ENCODE data around the gene MAN1A1. TPM values are rescaled to one million over a fixed set of nuclear protein-coding genes. Genes with fewer than 3 reads are reported as not detected.
A peak's percentile ranks its signal among the peaks of the same experiment; 100 is the strongest.

Gene MAN1A1
- polyA plus RNA-seq, 2 of the 4 experiments (the other 2 are of a cell fraction) = 0.05 TPM; not detected in 1

DNA sequence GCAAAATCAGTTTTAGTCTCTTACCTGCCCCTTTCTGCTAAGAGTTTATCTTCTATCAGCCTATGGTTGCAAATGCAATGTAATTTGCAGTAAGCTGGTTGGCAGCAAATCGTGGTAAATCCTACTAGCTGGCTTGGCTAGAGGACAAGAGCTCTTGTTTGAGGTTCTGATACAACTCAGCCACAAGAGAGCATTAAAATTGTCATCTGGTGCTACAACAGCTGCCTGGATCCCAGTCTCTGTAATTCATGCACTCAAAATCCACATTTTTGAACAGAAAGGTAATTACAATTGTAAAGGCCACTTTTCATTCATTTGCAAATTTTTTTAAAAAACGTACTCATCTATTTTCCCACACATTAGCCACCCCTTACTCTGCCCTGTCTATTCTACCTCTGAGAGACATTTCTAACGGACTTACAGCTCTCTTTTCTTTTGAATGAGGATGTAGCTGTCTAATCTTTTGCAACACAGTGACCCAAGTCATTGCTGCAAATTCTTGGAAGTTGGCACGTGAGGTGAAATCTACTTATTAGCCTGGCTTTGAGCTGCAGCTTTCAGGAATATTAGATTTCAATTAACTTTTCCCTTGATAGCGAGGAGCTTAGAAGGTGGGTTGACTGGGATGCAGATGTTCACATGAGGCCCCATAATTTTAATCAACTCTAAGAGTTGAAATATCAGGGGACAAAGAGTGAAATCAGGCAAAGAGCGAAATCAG is 217.1 kb downstream of the MAN1A1 start:
- POLR2A ChIA-PET = no interaction called here

DNA sequence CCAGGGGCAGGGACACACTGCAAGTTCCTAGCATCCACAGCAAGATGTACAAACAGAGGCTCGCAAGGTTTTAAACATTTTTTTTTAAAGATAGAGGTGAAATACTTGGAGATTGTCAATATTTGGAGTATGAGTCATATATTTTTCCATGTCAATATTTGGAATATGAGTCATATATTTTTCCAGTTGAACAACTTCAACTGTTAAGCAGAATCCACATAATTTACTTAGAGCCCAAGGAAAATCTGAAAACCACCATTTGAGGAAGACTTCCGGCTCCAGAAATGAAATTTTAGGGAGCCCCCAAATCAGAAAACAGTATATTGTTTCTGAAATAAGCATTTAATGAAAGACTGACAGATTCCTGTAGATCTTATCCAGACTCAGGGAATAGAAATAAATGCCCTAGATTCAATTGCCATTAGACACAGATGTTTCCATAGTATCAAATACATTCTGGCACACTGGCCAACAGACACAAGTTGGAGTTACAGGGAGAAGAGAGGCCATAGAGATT is 219.5 kb downstream of the MAN1A1 start:
- no peak for FAIRE-seq
- H3K4me3 ChIP-seq = no peak overlapping the region
- ChIA-PET POLR2A (no interaction called here), CTCF (interaction anchor here (0.7 to 2.9 kb wide), 13 partner anchors 8 to 1342 kb away, joined by 3 to 27 read pairs (median 3); no protein-coding TSS in a partner anchor)
- 2% methylated on average over 2 of the region's 2 CpGs for WGBS (ENCODE audit: missing lambda C conversion rate)
- peak overlapping the region; percentile 41 for H3K4me2 ChIP-seq
- peaks cover 9% of the 10 kb centered on the region for H3K4me1 ChIP-seq
- TF ChIP-seq SMC3 (IDR thresholded peaks at IDR 0.05) (no peak), GATA3 (IDR thresholded peaks at IDR 0.05; ENCODE audit: borderline replicate concordance) (peak; percentile 21; the same call in 1 of the 2 replicates), FOSL2 (IDR thresholded peaks at IDR 0.05) (peak; percentile 67), FOSL2 (CRISPR knock-in tag; IDR thresholded peaks at IDR 0.05) (peak; percentile 95), HOXA7 (CRISPR knock-in tag; IDR thresholded peaks at IDR 0.05) (no peak), JUNB (IDR thresholded peaks at IDR 0.05) (peak; percentile 85), CBX2 (IDR thresholded peaks at IDR 0.05; ENCODE audit: borderline replicate concordance, low read depth) (no peak)
- ATAC-seq = peak; percentile 17 to 62; a peak in 4 of 6 replicates
- no peak overlapping the region for H3K27ac ChIP-seq
- DNase-seq (ENCODE audit: low read depth in 1 of 2, low spot score in 1 of 2) = peak in 1 of 2 experiments; percentile 28
- H3K9me3 ChIP-seq = no peaks in the 10 kb centered on the region

More for the DNA sequence above, 217.1 kb downstream of the MAN1A1 start:
- Histone ChIP-seq H3K4me1 (peaks cover 9% of the 10 kb centered on the region), H3K27ac (no peak overlapping the region), H3K4me2 (no peak overlapping the region), H3K9me3 (no peaks in the 10 kb centered on the region), H3K4me3 (no peak overlapping the region)
- ATAC-seq (no peak), FAIRE-seq (no peak), DNase-seq (ENCODE audit: low read depth in 1 of 2, low spot score in 1 of 2) (no peak)
- CTCF ChIA-PET = interaction anchor here (0.8 to 1.3 kb wide), 2 partner anchors 9 to 16 kb away, joined by 4 to 6 read pairs; no protein-coding TSS in a partner anchor
- WGBS (ENCODE audit: missing lambda C conversion rate) = 37% methylated on average over 6 of the region's 6 CpGs
- TF ChIP-seq CHD2 (IDR thresholded peaks at IDR 0.05; ENCODE audit: low read length, partially characterized antibody) (no peak), NPAS2 (CRISPR knock-in tag; IDR thresholded peaks at IDR 0.05; ENCODE audit: borderline replicate concordance) (no peak), EHMT2 (IDR thresholded peaks at IDR 0.05; ENCODE audit: low read depth) (no peak)

DNA sequence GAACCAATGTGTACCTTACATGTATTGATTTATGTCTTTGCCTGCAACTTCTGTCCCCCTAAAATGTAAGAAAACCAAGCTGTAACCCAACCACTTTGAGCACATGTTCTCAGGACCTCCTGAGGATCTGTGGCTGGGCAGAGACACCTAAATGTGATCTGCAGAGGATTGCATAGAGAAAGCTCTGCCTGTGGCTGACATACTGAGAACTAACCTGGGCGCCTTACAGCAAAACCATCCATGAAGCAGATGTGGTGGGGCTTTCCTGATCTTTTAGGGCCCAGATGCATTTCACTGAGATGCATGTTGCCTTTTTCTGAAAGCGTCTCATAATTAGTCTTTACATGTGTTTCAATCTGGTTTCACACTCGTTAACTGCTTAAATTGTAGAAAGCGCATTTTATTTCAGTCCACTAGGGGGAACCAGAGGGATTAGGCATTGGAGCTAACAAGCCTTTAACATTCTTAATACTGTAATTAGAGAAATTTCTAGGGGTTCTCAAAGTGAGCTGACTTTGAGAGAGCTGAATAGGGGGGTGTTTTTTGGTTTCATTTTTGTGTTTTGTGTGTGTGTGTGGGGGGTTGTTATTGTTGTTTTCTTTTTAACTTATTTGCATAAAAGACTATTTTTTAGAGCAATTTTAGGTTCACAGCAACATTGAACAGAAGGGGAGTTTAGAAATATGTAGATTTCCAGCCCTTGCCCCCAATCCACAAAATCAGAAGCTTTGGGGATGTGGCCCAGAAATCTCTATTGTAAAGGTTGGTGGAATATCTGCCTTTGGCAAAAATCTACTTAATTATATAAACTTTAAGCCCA is 220.2 kb downstream of the MAN1A1 start:
- Histone ChIP-seq H3K27ac (no peak overlapping the region), H3K4me2 (peak overlapping the region; percentile 41), H3K4me1 (peaks cover 9% of the 10 kb centered on the region), H3K4me3 (no peak overlapping the region), H3K9me3 (no peaks in the 10 kb centered on the region)
- DNase-seq (ENCODE audit: low read depth in 1 of 2, low spot score in 1 of 2) = peak; percentile 20 to 60
- ChIA-PET POLR2A (no interaction called here), CTCF (interaction anchor here (0.6 to 2.9 kb wide), 15 partner anchors 9 to 1342 kb away, joined by 3 to 27 read pairs (median 3); no protein-coding TSS in a partner anchor)
- TF ChIP-seq SMC3 (IDR thresholded peaks at IDR 0.05) (peak; percentile 59), JUN (IDR thresholded peaks at IDR 0.05) (no peak), FOSB (CRISPR knock-in tag; IDR thresholded peaks at IDR 0.05) (no peak), ZC3H11A (IDR thresholded peaks at IDR 0.05) (no peak), BHLHE40 (IDR thresholded peaks at IDR 0.05; ENCODE audit: low read depth, low read length) (no peak), CHD2 (IDR thresholded peaks at IDR 0.05; ENCODE audit: low read length, partially characterized antibody) (no peak), JUNB (IDR thresholded peaks at IDR 0.05) (no peak), GATA3 (IDR thresholded peaks at IDR 0.05; ENCODE audit: borderline replicate concordance) (no peak), KDM5A (IDR thresholded peaks at IDR 0.05) (no peak), CBX8 (IDR thresholded peaks at IDR 0.05) (no peak), ZNF302 (CRISPR knock-in tag; IDR thresholded peaks at IDR 0.05) (no peak), RCOR1 (IDR thresholded peaks at IDR 0.05; ENCODE audit: low read depth, low read length) (no peak), HDAC2 (IDR thresholded peaks at IDR 0.05) (no peak), RAD21 (conservative IDR thresholded peaks at IDR 0.05 in 1 of 2, IDR thresholded peaks at IDR 0.05 in 1 of 2) (peak; percentile 57 to 60)
- TF ChIP-seq, protein P1, sequence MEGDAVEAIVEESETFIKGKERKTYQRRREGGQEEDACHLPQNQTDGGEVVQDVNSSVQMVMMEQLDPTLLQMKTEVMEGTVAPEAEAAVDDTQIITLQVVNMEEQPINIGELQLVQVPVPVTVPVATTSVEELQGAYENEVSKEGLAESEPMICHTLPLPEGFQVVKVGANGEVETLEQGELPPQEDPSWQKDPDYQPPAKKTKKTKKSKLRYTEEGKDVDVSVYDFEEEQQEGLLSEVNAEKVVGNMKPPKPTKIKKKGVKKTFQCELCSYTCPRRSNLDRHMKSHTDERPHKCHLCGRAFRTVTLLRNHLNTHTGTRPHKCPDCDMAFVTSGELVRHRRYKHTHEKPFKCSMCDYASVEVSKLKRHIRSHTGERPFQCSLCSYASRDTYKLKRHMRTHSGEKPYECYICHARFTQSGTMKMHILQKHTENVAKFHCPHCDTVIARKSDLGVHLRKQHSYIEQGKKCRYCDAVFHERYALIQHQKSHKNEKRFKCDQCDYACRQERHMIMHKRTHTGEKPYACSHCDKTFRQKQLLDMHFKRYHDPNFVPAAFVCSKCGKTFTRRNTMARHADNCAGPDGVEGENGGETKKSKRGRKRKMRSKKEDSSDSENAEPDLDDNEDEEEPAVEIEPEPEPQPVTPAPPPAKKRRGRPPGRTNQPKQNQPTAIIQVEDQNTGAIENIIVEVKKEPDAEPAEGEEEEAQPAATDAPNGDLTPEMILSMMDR (IDR thresholded peaks at IDR 0.05) = peak; percentile 59
- TF ChIP-seq, protein P2, sequence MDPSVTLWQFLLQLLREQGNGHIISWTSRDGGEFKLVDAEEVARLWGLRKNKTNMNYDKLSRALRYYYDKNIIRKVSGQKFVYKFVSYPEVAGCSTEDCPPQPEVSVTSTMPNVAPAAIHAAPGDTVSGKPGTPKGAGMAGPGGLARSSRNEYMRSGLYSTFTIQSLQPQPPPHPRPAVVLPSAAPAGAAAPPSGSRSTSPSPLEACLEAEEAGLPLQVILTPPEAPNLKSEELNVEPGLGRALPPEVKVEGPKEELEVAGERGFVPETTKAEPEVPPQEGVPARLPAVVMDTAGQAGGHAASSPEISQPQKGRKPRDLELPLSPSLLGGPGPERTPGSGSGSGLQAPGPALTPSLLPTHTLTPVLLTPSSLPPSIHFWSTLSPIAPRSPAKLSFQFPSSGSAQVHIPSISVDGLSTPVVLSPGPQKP (IDR thresholded peaks at IDR 0.05; ENCODE audit: low read depth, low read length) = no peak
- TF ChIP-seq, protein P3, sequence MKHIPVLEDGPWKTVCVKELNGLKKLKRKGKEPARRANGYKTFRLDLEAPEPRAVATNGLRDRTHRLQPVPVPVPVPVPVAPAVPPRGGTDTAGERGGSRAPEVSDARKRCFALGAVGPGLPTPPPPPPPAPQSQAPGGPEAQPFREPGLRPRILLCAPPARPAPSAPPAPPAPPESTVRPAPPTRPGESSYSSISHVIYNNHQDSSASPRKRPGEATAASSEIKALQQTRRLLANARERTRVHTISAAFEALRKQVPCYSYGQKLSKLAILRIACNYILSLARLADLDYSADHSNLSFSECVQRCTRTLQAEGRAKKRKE (CRISPR knock-in tag; IDR thresholded peaks at IDR 0.05; ENCODE audit: low read depth) = no peak
- peak; percentile 47 to 81; a peak in 3 of 6 replicates for ATAC-seq
- WGBS (ENCODE audit: missing lambda C conversion rate) = 1% methylated on average over 4 of the region's 4 CpGs
- FAIRE-seq = no peak
